ENCODE results near the gene ZNF786.

The ZNF786 gene

DNA sequence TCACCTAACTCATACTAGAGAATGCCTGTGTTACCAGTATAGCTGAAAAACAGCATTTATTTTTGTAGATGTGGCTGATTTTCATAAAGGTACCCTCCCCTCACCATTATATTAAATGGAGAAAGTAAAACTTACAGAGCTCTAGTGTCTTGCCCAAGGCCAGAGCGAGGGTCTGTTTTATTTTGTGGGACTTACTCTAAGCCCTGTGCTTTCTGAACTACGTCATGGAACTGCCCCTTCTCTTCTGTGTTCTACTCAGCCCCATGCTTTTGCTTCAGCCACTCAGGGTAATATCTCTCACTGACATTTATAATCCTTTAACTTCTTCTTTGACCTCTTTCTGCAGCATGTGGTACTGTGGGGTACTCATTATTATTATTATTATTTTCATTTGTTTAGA is 10.3 kb upstream of the ZNF786 start:
- no peak for TF ChIP-seq NFIC (IDR thresholded peaks at IDR 0.05)
- no peak for TF ChIP-seq TEAD4 (IDR thresholded peaks at IDR 0.05)
- TF ChIP-seq, protein P1, sequence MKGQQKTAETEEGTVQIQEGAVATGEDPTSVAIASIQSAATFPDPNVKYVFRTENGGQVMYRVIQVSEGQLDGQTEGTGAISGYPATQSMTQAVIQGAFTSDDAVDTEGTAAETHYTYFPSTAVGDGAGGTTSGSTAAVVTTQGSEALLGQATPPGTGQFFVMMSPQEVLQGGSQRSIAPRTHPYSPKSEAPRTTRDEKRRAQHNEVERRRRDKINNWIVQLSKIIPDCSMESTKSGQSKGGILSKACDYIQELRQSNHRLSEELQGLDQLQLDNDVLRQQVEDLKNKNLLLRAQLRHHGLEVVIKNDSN (IDR thresholded peaks at IDR 0.05), result no peak
- TF ChIP-seq EP300 (IDR thresholded peaks at IDR 0.05; ENCODE audit: borderline replicate concordance), result no peak
- TF ChIP-seq, protein P2, sequence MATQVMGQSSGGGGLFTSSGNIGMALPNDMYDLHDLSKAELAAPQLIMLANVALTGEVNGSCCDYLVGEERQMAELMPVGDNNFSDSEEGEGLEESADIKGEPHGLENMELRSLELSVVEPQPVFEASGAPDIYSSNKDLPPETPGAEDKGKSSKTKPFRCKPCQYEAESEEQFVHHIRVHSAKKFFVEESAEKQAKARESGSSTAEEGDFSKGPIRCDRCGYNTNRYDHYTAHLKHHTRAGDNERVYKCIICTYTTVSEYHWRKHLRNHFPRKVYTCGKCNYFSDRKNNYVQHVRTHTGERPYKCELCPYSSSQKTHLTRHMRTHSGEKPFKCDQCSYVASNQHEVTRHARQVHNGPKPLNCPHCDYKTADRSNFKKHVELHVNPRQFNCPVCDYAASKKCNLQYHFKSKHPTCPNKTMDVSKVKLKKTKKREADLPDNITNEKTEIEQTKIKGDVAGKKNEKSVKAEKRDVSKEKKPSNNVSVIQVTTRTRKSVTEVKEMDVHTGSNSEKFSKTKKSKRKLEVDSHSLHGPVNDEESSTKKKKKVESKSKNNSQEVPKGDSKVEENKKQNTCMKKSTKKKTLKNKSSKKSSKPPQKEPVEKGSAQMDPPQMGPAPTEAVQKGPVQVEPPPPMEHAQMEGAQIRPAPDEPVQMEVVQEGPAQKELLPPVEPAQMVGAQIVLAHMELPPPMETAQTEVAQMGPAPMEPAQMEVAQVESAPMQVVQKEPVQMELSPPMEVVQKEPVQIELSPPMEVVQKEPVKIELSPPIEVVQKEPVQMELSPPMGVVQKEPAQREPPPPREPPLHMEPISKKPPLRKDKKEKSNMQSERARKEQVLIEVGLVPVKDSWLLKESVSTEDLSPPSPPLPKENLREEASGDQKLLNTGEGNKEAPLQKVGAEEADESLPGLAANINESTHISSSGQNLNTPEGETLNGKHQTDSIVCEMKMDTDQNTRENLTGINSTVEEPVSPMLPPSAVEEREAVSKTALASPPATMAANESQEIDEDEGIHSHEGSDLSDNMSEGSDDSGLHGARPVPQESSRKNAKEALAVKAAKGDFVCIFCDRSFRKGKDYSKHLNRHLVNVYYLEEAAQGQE (IDR thresholded peaks at IDR 0.05; ENCODE audit: low read depth), result no peak
- TF ChIP-seq ZBTB7A (IDR thresholded peaks at IDR 0.05; ENCODE audit: low read depth), result no peak
- TF ChIP-seq RAD21 (IDR thresholded peaks at IDR 0.05; ENCODE audit: low read depth), result no peak
- no peak for TF ChIP-seq CREB1 (IDR thresholded peaks at IDR 0.05; ENCODE audit: low read depth)
- no peak for TF ChIP-seq TCF12 (IDR thresholded peaks at IDR 0.05; ENCODE audit: low read depth)
- no peak for TF ChIP-seq FOXM1 (IDR thresholded peaks at IDR 0.05; ENCODE audit: borderline replicate concordance, low read depth)
- no peak for TF ChIP-seq EGR1 (IDR thresholded peaks at IDR 0.05)
- TF ChIP-seq YY1 (IDR thresholded peaks at IDR 0.05; ENCODE audit: low read depth), result no peak
- TF ChIP-seq, protein P3, sequence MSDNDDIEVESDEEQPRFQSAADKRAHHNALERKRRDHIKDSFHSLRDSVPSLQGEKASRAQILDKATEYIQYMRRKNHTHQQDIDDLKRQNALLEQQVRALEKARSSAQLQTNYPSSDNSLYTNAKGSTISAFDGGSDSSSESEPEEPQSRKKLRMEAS (IDR thresholded peaks at IDR 0.05), result no peak
- TF ChIP-seq CEBPB (IDR thresholded peaks at IDR 0.05), result no peak

DNA sequence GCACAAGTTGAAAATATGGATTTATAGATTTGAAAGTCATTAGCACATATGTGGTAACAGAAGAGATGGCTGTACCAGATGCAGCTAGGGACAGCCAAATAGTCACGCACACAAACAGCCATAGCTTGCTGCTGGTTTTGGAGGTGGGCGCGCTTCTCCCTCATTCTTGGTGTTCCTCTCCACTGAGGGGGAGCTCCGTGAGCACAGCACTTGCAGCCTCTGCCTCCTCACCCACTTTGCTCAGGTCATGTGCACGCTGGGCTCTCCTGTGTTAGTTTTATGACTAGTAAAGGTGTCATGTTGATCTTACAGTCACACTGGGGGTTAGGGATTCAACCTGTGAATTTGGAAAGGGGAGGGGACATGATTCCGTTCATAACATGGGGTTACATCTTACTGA is 8.5 kb upstream of the ZNF786 start:
- TF ChIP-seq ZBTB7A (IDR thresholded peaks at IDR 0.05; ENCODE audit: low read depth), result no peak
- TF ChIP-seq EGR1 (IDR thresholded peaks at IDR 0.05), result no peak
- TF ChIP-seq RAD21 (IDR thresholded peaks at IDR 0.05; ENCODE audit: low read depth), result no peak
- TF ChIP-seq EP300 (IDR thresholded peaks at IDR 0.05; ENCODE audit: borderline replicate concordance), result no peak
- no peak for TF ChIP-seq NFIC (IDR thresholded peaks at IDR 0.05)
- TF ChIP-seq, protein P1 (IDR thresholded peaks at IDR 0.05), result no peak
- no peak for TF ChIP-seq TEAD4 (IDR thresholded peaks at IDR 0.05)
- TF ChIP-seq, protein P2 (IDR thresholded peaks at IDR 0.05; ENCODE audit: low read depth), result no peak
- TF ChIP-seq TCF12 (IDR thresholded peaks at IDR 0.05; ENCODE audit: low read depth), result no peak
- TF ChIP-seq TAF1 (IDR thresholded peaks at IDR 0.05; ENCODE audit: low read depth), result no peak
- no peak for TF ChIP-seq FOXM1 (IDR thresholded peaks at IDR 0.05; ENCODE audit: borderline replicate concordance, low read depth)
- no peak for TF ChIP-seq CEBPB (IDR thresholded peaks at IDR 0.05)

DNA sequence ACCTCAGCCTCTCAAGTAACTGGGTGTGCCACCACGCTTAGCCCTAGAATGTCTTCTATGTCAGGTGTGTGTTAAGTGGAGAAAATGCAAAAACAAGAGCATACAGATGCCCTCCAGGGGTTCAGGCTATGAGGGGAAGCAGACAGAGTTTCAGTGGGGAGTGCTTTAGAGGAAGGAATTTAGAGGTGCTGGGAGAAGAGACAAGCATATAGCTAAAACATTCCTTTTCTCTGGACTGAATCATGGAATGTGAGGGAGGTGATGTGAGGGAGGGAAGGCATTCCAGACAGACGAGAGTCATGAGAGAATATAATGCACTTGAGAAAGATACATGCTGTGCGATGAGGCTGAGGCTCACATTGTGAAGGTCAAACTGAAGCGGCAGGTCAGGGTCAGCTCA is 6.6 kb upstream of the ZNF786 start:
- TF ChIP-seq CREB1 (IDR thresholded peaks at IDR 0.05; ENCODE audit: low read depth), result no peak

DNA sequence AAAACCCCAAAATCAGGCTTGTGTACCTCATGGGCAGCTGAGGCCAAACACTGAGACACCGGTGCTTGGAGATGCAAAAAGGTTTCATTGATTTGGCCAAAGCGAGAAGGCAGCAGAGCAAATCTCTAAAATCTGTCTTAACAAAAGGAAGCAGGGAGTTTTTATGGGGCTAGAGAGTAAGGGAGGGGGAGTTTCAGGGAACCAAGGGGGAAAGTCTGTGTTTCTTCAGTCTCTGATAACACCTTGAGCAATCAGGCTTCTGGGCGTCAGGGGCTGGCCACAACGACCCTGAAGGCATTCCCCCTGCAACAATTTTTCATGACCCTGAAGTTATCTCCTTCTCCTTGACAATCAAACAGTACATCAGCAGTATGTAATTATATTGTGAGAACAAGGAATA is 2.7 kb upstream of the ZNF786 start:
- TF ChIP-seq NFIC (IDR thresholded peaks at IDR 0.05), result no peak

DNA sequence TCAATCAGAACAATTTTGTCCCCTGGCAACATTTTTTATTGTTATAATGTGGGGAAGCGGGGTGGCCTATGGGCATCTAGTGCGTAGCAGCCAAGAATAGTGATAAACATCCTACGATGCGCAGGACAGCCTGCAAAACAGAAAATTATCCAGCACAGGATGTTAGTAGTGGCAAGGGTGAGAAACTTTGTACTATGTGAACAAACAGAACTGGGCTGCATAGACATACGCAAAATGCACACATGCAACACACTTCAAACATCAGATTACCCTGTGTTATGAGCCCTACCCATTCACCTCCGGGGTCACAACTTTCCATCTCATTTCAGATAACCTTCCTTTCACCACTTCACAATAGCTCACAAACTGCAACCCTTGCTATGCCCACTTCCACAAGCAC is 3.1 kb downstream of the ZNF786 start:
- TF ChIP-seq FOXM1 (IDR thresholded peaks at IDR 0.05; ENCODE audit: borderline replicate concordance, low read depth), result no peak
- TF ChIP-seq, protein P3 (IDR thresholded peaks at IDR 0.05), result no peak

DNA sequence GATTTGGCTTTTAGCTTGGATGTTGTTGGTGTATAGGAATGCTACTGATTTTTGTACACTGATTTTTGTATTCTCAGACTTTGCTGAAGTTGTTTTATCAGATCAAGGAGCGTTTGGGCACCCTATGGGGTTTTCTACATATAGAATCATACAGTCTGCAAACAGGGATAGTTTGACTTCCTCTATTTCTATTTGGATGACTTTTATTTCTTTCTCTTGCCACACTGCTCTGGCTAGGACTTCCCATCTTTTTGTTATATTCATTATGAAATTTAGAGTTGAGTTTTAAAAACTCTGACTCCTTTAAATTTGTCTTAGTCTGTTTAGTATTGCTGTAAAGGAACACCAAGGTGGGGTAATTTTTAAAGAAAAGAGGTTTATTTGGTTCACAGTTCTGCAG is 4.7 kb downstream of the ZNF786 start:
- TF ChIP-seq YY1 (IDR thresholded peaks at IDR 0.05; ENCODE audit: low read depth), result no peak
- TF ChIP-seq RAD21 (IDR thresholded peaks at IDR 0.05; ENCODE audit: low read depth), result no peak
- no peak for TF ChIP-seq EP300 (IDR thresholded peaks at IDR 0.05; ENCODE audit: borderline replicate concordance)

DNA sequence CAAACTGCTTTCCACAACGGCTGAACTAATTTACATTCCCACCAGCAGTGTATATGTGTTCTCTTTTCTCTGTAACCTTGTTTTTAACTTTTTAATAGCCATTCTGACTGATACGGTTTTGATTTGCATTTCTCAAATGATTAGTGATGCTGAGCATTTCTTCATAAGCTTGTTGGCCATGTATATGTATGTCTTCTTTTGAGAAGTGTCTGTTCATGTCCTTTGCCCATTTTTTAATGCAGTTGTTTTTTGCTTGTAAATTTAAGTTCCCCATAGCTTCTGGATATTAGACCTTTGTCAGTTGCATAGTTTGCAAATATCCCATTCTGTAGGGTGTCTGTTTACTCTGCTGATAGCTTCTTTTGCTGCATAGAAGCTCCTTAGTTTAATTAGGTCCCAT is 6.1 kb downstream of the ZNF786 start:
- TF ChIP-seq CEBPB (IDR thresholded peaks at IDR 0.05) (no peak), TAF1 (IDR thresholded peaks at IDR 0.05; ENCODE audit: low read depth) (no peak), NFIC (IDR thresholded peaks at IDR 0.05) (no peak), RAD21 (IDR thresholded peaks at IDR 0.05; ENCODE audit: low read depth) (no peak), TEAD4 (IDR thresholded peaks at IDR 0.05) (no peak), FOXM1 (IDR thresholded peaks at IDR 0.05; ENCODE audit: borderline replicate concordance, low read depth) (no peak), CREB1 (IDR thresholded peaks at IDR 0.05; ENCODE audit: low read depth) (no peak), ZBTB7A (IDR thresholded peaks at IDR 0.05; ENCODE audit: low read depth) (no peak), TCF12 (IDR thresholded peaks at IDR 0.05; ENCODE audit: low read depth) (no peak), EGR1 (IDR thresholded peaks at IDR 0.05) (no peak), YY1 (IDR thresholded peaks at IDR 0.05; ENCODE audit: low read depth) (no peak), EP300 (IDR thresholded peaks at IDR 0.05; ENCODE audit: borderline replicate concordance) (no peak)
- TF ChIP-seq, protein P3 (IDR thresholded peaks at IDR 0.05), result no peak
- TF ChIP-seq, protein P1 (IDR thresholded peaks at IDR 0.05), result no peak
- TF ChIP-seq, protein P2 (IDR thresholded peaks at IDR 0.05; ENCODE audit: low read depth), result no peak

All from Ishikawa (cell line).